HG03045 (cell line): ENCODE results near the gene IRF2.
A peak's percentile ranks its signal among the peaks of the same experiment; 100 is the strongest.

Experiments
- ATAC-seq: cut with Tn5 transposase; IDR thresholded peaks from one replicate; pipeline ENCODE4 v1.9.1; 2021; ENCODE audit warnings: mild to moderate bottlenecking, moderate library complexity; ENCODE audit not compliant: unreplicated experiment

The IRF2 gene

GRCh38 chr4:184410748-184411147, 63.6 kb downstream of the IRF2 start:
- ATAC-seq = no peak

- peak; percentile 49 for ATAC-seq
Observed at GRCh38 chr4:184409911-184410692, 64.2 kb downstream of the IRF2 start.

- ATAC-seq = no peak
Observed at GRCh38 chr4:184409502-184409901, 64.8 kb downstream of the IRF2 start.

GRCh38 chr4:184408684-184409081, 65.7 kb downstream of the IRF2 start:
- no peak for ATAC-seq

GRCh38 chr4:184408021-184408683, 66.2 kb downstream of the IRF2 start:
- no peak for ATAC-seq

- no peak for ATAC-seq
Observed at GRCh38 chr4:184406958-184407391, 67.4 kb downstream of the IRF2 start.

GRCh38 chr4:184404047-184404446, 70.3 kb downstream of the IRF2 start:
- ATAC-seq = no peak

- ATAC-seq = no peak
Observed at GRCh38 chr4:184403384-184403781, 71.0 kb downstream of the IRF2 start.

- ATAC-seq = no peak
Observed at GRCh38 chr4:184402740-184403383, 71.5 kb downstream of the IRF2 start.

GRCh38 chr4:184402239-184402638, 72.1 kb downstream of the IRF2 start:
- no peak for ATAC-seq

GRCh38 chr4:184401397-184402171, 72.8 kb downstream of the IRF2 start:
- ATAC-seq = no peak

- ATAC-seq = no peak
Observed at GRCh38 chr4:184400891-184401290, 73.5 kb downstream of the IRF2 start.

- ATAC-seq = no peak
Observed at GRCh38 chr4:184400375-184400870, 73.9 kb downstream of the IRF2 start.

- ATAC-seq = no peak
Observed at GRCh38 chr4:184399512-184399908, 74.8 kb downstream of the IRF2 start.

GRCh38 chr4:184398741-184399511, 75.4 kb downstream of the IRF2 start:
- no peak for ATAC-seq

- ATAC-seq = no peak
Observed at GRCh38 chr4:184397516-184398163, 76.7 kb downstream of the IRF2 start.

- ATAC-seq = no peak
Observed at GRCh38 chr4:184396570-184397515, 77.5 kb downstream of the IRF2 start.

GRCh38 chr4:184395971-184396391, 78.4 kb downstream of the IRF2 start:
- peak; percentile 84 for ATAC-seq
